ENCODE measurements around the gene LNPK.
A peak's percentile ranks its signal among the peaks of the same experiment; 100 is the strongest.
"Not testable (repeated sequence)": the region's sequence is repeated elsewhere in the genome, so short reads cannot be mapped to it uniquely, and the experiment has no call there.

The LNPK gene

DNA sequence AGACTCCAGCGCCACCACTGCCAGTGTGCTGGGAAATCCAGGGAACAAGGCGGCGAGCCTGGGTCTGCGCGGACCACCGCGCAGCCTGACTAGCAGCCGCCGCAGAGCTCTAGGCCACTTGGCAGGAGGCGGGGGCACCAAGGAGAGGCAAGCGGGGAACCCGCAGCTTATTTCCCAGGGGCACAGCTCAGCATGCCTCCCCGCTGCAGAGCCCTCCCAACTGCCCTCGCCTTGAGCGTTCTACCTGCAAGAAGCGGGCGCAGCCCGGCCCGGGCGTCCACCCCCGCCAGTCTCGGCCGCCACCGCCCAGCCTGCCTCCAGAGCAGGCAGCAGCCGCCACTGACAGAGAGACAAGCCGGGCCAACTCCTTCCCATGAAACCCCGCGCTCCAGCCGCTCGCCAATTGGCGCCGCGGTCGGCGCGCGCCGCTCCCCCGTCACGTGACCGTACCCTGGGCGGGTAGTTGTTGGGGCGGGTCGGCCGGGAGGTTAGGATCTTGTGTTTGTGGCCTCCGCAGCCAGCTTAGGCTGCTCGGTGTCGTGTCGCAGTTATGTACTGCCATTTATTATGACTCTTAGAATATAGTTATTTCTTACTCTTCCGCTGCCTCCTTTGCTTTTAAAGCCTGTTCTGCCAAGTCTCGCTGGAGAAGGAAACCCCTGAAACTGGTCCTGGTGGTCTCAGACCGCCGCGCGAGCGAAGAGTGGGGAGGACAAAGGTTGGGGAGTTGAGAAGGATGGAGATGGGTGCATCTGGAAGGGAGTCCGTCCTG lies at the start of gene LNPK:
TSS of gene LNPK (minus strand) at position 352 of the 772 bp plus-strand sequence. CDS start 6,683 bp downstream, outside the sequence.
- DNase-seq (ENCODE audit: low read depth in 1 of 2, low spot score in 1 of 2) = peak; percentile 77 to 81

GRCh38 chr2:176039375-176039774 lies 37.3 kb upstream of the LNPK start:
- no peak for DNase-seq (ENCODE audit: low read depth in 1 of 2, low spot score in 1 of 2)

- no peak for DNase-seq (ENCODE audit: low read depth in 1 of 2, low spot score in 1 of 2)
Observed at GRCh38 chr2:176038694-176039093, 36.6 kb upstream of the LNPK start.

- no peak for DNase-seq (ENCODE audit: low read depth in 1 of 2, low spot score in 1 of 2)
Observed at GRCh38 chr2:176035013-176035691, 33.1 kb upstream of the LNPK start.

- DNase-seq (ENCODE audit: low read depth in 1 of 2, low spot score in 1 of 2) = no peak
Observed at GRCh38 chr2:176027806-176028205, 25.7 kb upstream of the LNPK start.

DNA sequence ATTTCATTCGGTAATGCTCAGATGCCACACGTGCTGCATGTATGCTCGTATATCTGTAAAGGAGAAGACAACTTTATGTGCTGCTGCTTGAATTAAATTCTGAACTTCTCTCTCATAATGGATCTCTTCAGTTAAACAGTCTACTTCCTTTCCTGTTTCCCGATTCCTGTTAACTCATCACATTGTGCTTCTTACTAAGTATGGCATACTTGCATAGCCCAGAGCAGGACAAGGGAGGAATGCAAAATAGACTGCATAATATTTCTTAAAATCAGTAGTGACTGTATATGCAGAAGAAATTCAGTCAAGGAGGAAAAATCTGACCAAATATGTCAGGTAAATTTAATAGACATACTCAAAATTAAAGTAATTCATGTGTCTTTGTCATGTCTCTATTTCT lies 23.9 kb upstream of the LNPK start:
- DNase-seq (ENCODE audit: low read depth in 1 of 2, low spot score in 1 of 2) = no peak

GRCh38 chr2:176024083-176024482 lies 22.0 kb upstream of the LNPK start:
- DNase-seq (ENCODE audit: low read depth in 1 of 2, low spot score in 1 of 2) = no peak

DNA sequence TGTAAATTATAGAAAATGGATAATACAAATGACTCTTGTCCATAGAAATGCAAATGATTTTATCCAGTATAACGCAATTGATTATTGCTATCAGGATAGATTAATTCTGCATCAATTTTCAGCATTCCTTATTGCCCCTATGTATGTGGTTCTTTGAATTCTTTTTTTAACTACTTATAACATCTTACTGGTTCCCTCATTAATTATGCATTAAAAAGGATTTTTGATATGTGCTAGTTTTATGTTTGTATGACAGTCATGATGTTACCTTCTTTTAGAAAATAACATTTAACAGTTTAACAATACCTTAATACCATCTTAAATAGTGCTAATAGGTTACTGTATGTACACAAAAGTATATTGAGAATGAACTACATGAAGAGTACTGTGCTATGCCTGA lies 20.0 kb upstream of the LNPK start:
- DNase-seq (ENCODE audit: low read depth in 1 of 2, low spot score in 1 of 2) = no peak

GRCh38 chr2:176020400-176020799 lies 18.3 kb upstream of the LNPK start:
- no peak for DNase-seq (ENCODE audit: low read depth in 1 of 2, low spot score in 1 of 2)

GRCh38 chr2:176018708-176019107 lies 16.6 kb upstream of the LNPK start:
- DNase-seq (ENCODE audit: low read depth in 1 of 2, low spot score in 1 of 2) = no peak

DNA sequence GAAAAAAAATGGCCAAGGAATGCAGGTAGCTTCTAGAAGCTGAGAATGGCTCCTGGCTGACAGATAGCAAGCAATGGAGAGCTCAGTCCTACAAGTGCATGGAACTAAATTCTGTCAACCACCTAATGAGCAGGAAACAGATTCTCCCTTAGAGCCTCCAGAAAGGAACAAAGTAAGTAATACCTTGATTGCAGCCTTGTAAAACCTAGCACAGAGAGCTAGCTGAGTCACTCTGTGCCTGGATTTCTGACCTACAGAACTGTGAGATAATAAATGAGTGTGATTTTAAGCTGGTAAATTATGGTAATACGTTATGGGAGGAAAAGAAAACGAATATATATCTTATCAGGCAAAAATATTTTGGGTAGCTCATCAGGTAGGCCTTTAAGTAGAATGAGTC lies 7.4 kb upstream of the LNPK start:
- DNase-seq (ENCODE audit: low read depth in 1 of 2, low spot score in 1 of 2) = no peak

DNA sequence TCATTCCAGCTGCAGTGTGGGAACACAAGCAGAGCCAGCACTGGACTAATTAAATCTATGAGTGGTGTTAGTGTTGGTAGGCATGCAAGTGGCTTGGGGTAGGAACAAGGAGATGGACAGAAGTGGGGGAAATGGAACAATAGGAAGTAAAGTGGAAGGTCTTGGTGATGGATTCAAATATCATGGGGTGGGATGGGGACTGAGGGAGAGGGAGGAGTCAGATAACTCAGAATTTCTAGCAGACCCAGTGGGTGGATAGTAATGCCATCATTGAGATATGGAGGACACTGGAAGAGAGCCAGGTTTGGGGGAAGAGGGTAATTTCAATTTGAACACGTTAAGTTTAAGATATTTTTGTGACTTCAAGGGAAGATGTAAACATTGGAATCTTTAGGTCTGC lies 2.9 kb upstream of the LNPK start:
- DNase-seq (ENCODE audit: low read depth in 1 of 2, low spot score in 1 of 2) = no peak

DNA sequence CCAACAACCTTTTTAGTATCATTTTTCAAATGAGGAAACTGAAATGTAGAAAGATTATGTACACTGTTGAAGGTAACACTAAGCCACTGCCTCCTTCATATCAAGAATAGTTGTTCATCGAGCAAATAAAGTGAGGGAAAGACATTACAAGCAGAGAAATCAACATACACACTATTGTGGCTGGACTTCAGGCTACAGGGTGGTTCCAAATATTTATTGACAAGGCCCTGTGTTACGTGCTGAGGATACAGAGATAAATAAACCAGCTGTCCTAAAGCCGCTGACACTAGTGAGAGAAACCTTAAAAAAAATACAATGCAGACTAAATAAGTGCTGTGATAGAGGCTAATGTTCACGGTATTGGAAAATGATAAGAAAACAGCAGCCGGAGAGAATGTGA lies 1.9 kb upstream of the LNPK start:
- no peak for DNase-seq (ENCODE audit: low read depth in 1 of 2, low spot score in 1 of 2)

DNA sequence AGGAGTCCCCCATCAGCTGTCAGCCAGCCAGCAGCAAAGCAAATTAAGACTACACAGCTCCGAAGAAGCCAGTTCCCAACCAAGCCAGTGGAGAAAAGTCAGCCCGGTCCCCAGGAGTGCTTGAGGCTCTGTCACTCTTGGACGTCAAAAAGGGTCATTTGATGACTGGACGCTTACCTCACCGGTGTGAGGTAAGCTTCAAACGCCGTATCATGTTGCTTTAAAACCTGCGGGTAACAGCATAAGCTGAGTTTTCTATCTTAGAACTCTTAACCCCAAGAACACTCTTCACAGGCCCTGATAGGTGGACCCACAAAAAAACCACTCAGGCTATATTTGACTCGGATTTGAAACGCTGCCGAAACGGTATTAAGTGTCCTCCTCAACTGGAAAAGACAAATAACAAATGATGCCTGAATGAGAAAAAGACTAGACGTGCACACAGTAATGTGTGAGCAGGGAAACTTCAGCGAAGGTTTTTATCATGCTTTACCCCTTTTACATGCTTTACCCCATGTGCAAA lies 682 bp upstream of the LNPK start:
- DNase-seq (ENCODE audit: low read depth in 1 of 2, low spot score in 1 of 2) = no peak

DNA sequence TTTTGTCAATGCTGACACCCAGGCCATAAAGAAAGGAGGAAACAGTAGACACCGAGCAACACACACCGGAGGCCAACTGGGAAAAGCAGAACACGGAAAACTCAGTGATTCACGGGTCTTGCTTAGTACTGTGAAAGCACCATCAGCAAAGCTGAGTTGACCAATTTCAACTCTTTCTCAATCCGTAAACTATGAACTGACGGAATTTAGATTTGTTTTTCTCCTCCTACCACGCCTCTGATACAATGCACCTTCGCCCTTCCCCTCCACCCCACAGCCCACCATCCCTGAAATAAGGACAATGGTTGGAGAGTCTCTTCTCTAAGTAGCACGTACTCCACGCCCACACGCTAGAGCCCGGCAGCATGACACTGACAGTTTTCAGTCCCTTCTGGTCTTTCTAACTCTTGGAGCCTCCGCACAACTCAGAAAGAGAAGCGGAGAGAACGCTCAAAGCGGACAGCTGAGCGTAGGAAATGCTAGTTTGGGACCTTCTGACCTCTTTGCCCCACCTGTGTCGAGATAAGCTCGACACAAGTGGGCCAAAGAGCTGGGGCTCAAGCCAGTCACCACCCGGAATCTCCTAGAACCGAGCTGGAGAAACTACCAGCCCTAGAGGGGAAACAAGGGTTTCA lies 669 bp downstream of the LNPK start:
- DNase-seq (ENCODE audit: low read depth in 1 of 2, low spot score in 1 of 2) = peak in 1 of 2 donors; percentile 9

GRCh38 chr2:175999283-175999819 lies 2.7 kb downstream of the LNPK start:
- no peak for DNase-seq (ENCODE audit: low read depth in 1 of 2, low spot score in 1 of 2)

DNA sequence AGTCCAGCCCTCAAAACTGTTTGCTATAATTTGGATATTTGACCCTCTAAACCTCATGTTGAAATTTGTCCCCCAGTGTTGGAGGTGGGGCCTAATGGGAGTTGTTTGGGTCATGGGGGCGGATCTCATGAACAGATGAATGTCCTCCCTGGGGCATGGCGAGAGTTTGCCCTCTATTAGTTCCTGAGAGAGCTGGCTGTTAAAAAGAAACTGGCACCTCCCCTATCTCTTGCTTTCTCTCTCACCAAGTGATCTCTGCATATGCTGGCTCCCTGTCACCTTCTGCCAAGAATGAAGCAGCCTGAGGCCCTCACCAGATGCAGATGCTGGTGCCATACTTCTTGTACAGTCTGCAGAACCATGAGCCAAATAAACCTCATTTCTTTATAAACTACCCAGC lies 12.0 kb downstream of the LNPK start:
- DNase-seq (ENCODE audit: low read depth in 1 of 2, low spot score in 1 of 2) = no peak

GRCh38 chr2:175987126-175987525 lies 14.9 kb downstream of the LNPK start:
- DNase-seq (ENCODE audit: low read depth in 1 of 2, low spot score in 1 of 2) = not testable (repeated sequence)

DNA sequence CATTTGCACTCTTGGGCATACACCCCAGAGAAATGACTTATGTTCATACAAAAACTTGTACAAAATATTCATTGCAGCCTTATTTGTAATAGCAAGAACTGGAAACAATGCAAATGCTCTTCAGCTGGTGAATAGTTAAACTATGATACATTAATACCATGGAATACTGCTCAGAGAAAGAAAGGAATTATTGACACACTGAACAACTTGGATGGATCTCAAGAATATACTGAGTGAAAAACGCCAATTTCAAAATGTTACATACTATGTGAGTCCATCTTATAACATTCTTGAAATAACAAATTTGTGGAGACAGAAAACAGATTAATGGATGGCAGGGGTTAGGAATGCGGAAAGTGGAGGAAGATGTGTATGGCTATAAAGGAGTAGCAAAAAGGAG lies 17.2 kb downstream of the LNPK start:
- no peak for DNase-seq (ENCODE audit: low read depth in 1 of 2, low spot score in 1 of 2)

DNA sequence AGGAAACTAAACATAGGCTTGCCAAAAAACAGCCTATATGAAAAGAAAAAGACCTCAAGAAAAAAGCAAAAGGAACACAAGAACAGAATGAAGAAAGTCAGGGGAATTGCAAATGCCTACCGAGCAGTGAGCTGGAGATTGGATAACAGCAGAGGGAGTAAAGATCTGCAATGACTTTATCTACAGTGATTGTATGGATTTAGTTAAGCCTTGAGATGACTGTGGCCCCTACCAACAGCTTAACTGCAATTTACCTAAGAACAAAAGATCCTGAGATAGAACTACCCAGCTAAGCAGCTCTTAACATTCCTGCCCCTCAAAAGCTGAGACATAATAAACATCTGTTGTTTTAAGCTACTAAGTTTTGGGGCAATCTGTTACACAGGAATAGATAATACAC lies 20.5 kb downstream of the LNPK start:
- no peak for DNase-seq (ENCODE audit: low read depth in 1 of 2, low spot score in 1 of 2)

GRCh38 chr2:175976391-175977157 lies 25.5 kb downstream of the LNPK start:
- no peak for DNase-seq (ENCODE audit: low read depth in 1 of 2, low spot score in 1 of 2)
